Kasumi-1 (cell line): ENCODE results near the gene COL13A1.
A peak's percentile ranks its signal among the peaks of the same experiment; 100 is the strongest.

ENCODE experiments used
- DNase-seq, 2 experiments: peaks; one replicate each; lab custom pipeline; 2025; lab: John Stamatoyannopoulos, UW

COL13A1 gene

DNA sequence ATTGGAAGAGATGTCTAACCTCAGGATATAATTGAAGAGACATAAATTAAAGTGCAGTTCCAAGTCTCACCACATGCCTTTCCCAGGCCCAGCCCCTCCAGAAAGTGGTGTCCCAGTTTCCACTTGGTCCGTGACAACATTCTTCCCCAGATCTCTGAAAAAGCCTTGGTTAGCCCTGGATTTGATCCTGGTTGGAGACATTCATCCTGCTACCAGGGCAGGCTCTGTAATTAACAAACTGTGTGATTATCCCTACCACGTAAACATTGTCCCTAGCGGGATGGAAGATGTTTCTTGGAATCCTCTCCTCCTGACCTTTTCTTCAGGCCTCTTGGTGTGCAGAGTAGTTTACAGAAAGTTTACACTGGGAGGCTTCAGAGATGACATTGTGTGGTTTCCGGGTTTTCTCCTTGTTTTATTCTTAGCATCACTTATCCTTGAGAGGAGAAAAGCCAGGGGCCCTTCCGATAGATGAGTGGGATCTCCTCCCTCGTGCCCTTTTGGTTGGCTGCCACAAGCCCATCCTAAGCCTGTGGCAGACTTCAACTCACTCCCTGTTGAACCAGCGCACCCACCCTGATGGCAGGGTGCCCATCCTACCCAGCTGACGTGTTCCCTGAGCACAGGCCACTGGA lies 83.8 kb downstream of the COL13A1 start:
- peak; percentile 4 to 56 for DNase-seq

DNA sequence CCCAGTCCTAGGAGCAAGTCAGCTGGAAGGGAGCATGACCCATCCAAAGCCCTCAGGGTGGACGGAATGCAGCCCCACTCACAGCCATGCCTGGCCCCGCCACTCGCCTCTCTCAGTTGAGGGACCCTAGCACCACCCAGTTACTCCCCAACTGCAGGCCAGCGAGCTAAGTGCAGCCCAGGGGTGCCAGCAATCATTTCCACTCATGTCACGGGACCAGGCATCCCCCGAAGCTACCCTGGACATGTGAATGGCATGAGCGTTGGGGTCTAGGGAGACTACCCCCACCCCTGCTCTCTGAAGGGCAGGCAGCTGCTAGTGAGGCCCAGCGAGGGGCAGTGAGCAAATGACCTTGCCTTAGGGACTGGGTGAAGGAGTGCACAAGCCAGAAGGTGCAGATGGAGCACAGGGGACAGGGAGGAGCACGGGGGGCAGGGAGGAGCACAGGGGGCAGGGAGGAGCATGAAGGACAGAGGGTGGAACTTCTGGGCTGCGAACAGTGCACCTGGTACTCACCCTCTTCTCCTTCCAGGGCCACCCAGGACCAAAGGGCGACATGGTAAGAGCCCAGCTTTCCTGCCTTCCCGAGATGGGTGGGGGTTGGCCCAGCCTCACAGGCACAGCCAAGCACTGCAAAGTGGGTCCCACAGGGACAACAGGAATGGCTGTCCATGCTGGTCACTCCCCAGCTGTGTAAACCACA lies 87.3 kb downstream of the COL13A1 start:
- DNase-seq = no peak

DNA sequence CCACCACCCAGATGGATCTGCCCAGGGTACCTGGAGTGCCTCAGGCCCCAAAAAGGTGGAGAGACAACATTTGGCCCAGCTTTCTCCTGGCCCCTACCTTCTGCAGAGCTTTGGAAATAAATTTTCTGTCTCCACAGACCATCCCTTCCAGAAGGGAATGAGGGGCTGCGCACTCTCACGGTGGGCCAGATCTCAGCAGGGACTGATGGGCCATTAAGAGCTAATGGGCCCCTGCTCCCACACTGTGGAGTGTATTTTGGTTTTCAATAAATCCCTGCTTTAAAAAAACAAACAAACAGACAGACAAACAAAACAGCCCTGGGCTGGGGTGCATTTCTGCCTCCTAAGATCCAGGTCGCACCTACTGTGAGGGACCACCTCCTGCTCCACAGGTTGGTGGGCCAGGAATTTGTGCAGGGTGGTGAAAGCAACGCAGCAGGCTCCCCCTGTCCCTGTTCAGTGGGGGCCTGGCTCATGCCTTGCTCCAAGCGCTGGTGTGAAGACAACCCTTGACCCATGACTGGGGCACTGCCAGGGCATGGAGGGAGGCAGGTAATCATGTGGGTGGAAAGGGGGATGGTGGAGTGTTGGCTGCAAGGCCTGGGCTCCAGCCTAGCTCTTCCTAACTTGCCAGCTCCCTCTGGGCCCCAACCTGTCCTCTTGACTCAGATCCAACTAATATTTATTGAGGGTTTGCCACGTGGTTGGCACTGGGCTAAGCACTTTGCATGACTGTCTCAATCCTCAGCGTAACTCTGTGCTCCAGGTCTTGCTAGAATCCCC lies 88.5 kb downstream of the COL13A1 start:
- no peak for DNase-seq

- no peak for DNase-seq
Measured at GRCh38 chr10:69891057-69891617, 89.4 kb downstream of the COL13A1 start.

GRCh38 chr10:69892406-69892805 lies 90.7 kb downstream of the COL13A1 start:
- no peak for DNase-seq

DNA sequence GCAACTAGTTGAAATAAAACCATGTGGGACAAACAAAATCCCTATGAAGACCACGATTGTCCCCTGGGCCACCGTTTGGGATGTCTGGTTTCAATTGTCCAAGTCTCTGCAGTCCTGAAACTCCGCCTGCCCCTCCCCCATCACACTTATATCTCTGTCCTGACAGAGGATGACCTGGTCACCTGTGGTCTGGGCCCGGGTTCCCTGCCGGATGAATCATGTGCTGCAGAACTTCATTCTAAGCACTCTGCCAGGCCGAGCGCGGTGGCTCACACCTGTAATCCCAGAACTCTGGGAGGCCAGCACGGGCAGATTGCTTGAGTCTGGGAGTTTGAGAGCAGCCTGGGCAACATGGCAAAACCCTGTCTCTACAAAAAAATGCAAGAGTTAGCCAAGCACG lies 91.1 kb downstream of the COL13A1 start:
- no peak for DNase-seq

DNA sequence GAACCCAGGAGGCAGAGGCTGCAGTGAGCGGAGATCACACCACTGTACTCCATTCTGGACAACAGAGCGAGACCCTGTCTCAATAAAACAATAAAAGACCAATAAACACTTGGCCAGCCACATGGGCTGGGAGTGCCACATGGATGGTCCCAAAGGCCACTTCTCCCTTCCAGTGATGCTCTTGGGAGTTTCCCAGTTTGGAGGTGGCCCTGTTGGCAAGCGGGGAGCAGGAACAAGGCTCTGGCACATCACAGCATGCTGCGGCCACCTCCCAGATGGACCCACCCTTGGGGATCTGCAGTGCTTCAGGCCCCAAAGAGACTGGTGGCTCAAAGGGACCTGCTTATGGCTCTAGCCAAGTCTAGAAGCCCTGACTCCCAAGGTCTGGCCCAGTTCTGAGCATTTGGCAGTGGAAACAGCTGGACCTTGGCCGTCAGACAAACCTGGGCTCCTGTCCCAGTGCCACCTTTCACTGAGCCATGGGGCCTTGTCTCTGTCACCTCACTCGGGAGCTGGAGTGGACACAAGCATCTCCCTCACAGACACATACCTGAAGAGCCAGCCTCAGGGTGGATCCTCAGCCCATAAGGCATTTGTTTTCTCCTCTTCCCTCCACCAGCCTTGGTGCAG lies 91.7 kb downstream of the COL13A1 start:
- no peak for DNase-seq

DNA sequence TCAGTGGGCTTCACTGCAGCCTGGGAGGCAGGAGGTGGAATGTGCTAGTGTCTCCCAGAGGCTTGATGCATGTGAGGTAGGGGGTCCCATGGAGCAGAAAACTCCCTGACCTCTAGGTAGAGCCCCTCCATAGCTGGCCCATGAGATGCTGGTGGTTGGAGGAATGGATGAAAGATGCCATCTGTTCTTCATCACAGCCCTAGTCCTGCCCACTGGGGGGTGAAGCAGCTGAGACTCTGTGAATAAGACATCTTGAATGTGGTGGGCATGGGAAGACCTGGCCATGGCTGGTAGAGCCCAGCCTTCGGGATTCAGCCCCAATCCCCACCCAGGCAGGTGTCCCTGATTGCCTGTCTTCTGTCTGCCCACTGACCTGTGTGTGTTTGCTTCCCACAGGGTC lies 92.5 kb downstream of the COL13A1 start:
- DNase-seq = peak in 1 of 2 experiments; percentile 74

- no peak for DNase-seq
Measured at GRCh38 chr10:69895759-69896158, 94.1 kb downstream of the COL13A1 start.

GRCh38 chr10:69896606-69897231 lies 95.0 kb downstream of the COL13A1 start:
- DNase-seq = no peak

DNA sequence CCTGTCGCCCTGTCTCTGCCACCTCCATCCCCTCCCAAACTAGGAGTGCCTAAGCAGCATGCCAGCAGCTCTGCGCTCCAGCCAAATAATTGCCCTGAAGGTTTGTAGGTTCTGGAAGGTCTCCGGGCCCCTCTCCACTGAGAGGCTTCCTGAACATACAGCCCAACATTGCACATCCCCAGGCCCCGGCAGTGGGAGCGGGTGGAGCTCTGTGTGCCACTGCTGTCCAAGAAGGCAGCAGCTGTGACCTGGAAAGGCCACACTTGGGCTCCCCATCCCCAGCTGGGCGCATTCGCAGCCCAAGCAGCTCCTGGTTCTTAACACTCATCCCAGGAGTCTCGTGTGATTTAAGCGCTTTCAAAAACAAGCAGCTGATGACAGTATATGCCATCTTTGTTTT lies 95.7 kb downstream of the COL13A1 start:
- DNase-seq = no peak

GRCh38 chr10:69897999-69898398 lies 96.3 kb downstream of the COL13A1 start:
- no peak for DNase-seq

DNA sequence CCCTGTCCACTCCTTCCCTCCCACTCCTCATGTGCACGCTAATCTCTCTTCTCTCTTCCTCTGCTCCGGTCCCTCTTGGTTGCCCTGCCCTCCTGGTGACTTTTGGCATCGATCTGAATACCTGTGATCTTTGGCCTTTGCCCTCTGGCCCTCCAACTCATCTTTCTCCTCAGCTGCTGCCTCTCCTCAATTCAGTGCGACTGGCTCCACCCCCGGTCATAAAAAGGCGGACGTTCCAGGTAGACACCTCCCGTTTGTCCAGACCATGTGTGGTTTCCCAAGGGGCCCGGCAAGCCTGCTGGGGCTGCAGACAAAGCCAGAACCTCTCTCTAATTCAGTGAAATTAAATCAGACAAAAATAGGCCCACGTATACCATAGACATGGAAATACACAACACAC lies 96.8 kb downstream of the COL13A1 start:
- DNase-seq = no peak

DNA sequence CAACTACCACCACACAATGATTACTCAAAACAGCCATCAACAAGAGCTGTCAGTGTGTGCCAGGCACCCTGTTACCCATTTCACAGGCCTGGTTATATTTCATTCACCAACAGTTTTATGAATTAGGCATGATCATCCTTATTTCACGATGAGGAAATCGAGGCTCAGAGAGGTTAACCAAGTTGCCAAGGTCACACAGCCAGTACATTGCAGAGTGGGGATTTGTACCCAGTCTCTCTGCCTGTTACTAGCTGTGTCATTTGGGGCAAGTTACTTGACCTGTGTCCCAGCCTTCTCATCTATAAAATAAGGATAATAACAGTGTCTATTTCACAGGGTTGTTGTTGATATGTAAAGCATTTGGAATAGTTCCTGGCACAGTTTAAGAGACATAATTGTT lies 97.2 kb downstream of the COL13A1 start:
- no peak for DNase-seq

DNA sequence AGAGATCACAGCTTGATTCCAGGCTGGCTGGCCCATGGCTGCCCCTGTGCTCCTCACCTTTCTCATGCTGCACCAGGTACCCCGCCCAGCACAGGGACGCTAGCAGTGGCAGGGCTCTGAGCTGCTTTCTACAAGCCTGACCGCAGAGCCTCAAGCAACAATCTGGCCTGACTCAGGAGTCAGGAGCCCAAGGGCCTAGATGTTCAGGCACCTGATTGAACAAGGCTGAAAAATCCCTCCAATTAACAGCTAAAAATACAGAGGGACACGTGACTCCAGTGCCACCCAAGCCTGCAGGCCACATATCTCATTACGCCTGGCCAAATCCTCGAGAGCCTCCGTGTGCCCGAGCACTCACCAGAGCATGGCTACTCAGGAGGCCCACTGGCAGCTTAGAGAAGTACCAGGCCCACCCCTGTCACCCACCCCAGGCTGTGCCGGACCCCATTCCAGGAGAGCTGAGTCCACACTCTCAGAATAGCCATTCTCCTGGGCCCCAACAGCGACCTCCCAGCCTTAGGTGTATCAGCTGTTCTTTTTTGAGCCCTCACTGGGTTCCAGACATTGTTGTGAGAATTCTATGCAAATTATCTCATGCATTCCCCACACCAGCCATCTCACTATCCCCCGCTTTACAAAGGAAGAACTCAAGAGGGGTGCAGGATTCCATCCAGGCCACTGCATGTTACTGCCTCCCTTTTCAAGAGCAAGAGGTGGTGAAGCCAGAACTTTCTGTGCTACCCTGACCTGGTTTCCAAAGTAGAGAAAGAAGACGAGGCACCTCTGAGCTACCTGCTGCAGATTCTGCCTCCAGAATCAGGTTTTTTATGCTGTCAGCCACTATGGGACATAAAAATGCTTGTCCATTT lies 98.3 kb downstream of the COL13A1 start:
- DNase-seq = no peak

- no peak for DNase-seq
Measured at GRCh38 chr10:69901022-69901421, 99.3 kb downstream of the COL13A1 start.

- peak; percentile 17 to 44 for DNase-seq
Measured at GRCh38 chr10:69901628-69902505, 100.2 kb downstream of the COL13A1 start.

- no peak for DNase-seq
Measured at GRCh38 chr10:69902835-69903535, 101.3 kb downstream of the COL13A1 start.

DNA sequence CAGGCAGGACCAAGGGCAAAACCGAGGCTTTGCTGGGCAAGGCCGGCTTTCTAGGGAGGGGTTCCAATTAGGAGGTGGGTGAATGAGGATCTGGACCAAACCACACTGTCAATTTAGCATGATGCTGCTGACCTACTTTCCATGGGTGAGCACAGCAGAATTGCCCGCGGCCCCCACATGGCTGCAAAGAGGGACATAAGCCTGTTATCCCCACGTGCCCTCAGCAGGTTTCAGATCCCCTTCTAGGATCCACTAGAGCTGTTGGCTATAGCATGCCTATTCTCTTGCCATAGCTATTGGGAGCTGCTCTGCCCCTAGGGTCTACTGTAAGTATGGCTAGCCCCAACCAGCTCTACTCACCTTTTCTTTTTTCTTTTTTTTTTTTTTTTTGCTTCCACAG lies 102.8 kb downstream of the COL13A1 start:
- DNase-seq = no peak
